ENCODE measurements around the gene THSD7A.

GRCh38 chr7:11584406-11585031 lies 247.5 kb downstream of the THSD7A start:
- TF ChIP-seq EZH2 (IDR thresholded peaks at IDR 0.05) (no peak), CTCF (IDR thresholded peaks at IDR 0.05) (no peak)

Data from neural progenitor cell (in vitro differentiated cells).